ENCODE results near the gene SCO2.

The SCO2 gene

DNA sequence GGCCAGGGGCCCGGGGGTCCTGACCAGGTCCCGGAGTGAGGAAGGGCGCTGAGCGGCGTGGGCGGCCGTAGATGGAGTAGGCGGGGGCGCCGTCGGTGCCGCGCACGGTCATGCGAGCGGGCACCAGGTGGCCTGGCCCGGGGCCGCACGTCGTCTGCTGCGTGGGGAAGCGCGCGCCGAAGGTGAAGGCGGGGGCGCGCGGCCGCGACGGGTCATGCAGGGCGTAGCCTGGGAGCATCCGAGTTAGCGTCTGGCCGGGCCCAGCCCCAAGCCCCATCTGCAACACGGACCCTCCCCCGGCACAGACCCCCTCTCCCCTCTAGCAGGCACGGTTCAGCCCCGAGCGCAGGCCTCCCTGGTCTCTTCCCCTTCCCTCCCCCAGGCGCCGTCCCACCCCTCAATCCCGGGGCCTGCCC is 6.2 kb upstream of the SCO2 start:
- Histone ChIP-seq H3K27ac (ENCODE audit: extremely low read depth, low read depth, low read length) (no peak overlapping the region), H3K9me3 (ENCODE audit: control insufficient read depth, insufficient read depth, low read depth, low read length) (no peaks in the 10 kb centered on the region), H3K4me3 (ENCODE audit: low read depth, low read length) (no peak overlapping the region), H3K36me3 (ENCODE audit: control insufficient read depth in 2 of 2, insufficient read depth in 1 of 2, low read length in 2 of 2) (no peaks in the 10 kb centered on the region), H3K4me1 (ENCODE audit: control insufficient read depth, insufficient read depth, low read length) (no peaks in the 10 kb centered on the region; the same call in 1 of the 2 replicates)
- CTCF ChIA-PET: no interaction called here
- POLR2A ChIA-PET: interaction anchor here (0.7 kb wide), 1 partner anchor 58 kb away, joined by 3 read pairs; no protein-coding TSS in a partner anchor
- TF ChIP-seq ZNF530 (tag by site-specific recombination; IDR thresholded peaks at IDR 0.05; ENCODE audit: low read depth): no peak
- TF ChIP-seq ZNF76 (tag by site-specific recombination; IDR thresholded peaks at IDR 0.05; ENCODE audit: borderline replicate concordance, low read depth): no peak
- no peak for TF ChIP-seq ZNF248 (tag by site-specific recombination; IDR thresholded peaks at IDR 0.05)
- TF ChIP-seq ZSCAN23 (tag by site-specific recombination; IDR thresholded peaks at IDR 0.05): no peak
- no peak for TF ChIP-seq ZNF114 (tag by site-specific recombination; IDR thresholded peaks at IDR 0.05)
- TF ChIP-seq ZFP69B (tag by site-specific recombination; IDR thresholded peaks at IDR 0.05): no peak
- TF ChIP-seq ZNF23 (tag by site-specific recombination; IDR thresholded peaks at IDR 0.05; ENCODE audit: borderline replicate concordance): no peak
- TF ChIP-seq ZNF223 (tag by site-specific recombination; IDR thresholded peaks at IDR 0.05): no peak
- TF ChIP-seq BCL11A (tag by site-specific recombination; IDR thresholded peaks at IDR 0.05; ENCODE audit: low read depth): no peak
- no peak for TF ChIP-seq ZBTB48 (tag by site-specific recombination; IDR thresholded peaks at IDR 0.05)
- TF ChIP-seq ZIC2 (tag by site-specific recombination; IDR thresholded peaks at IDR 0.05): no peak
- TF ChIP-seq ZSCAN18 (tag by site-specific recombination; IDR thresholded peaks at IDR 0.05): no peak
- no peak for TF ChIP-seq OVOL3 (tag by site-specific recombination; IDR thresholded peaks at IDR 0.05)
- TF ChIP-seq GFI1B (tag by site-specific recombination; IDR thresholded peaks at IDR 0.05): no peak
- no peak for TF ChIP-seq ZBTB8A (tag by site-specific recombination; IDR thresholded peaks at IDR 0.05)

DNA sequence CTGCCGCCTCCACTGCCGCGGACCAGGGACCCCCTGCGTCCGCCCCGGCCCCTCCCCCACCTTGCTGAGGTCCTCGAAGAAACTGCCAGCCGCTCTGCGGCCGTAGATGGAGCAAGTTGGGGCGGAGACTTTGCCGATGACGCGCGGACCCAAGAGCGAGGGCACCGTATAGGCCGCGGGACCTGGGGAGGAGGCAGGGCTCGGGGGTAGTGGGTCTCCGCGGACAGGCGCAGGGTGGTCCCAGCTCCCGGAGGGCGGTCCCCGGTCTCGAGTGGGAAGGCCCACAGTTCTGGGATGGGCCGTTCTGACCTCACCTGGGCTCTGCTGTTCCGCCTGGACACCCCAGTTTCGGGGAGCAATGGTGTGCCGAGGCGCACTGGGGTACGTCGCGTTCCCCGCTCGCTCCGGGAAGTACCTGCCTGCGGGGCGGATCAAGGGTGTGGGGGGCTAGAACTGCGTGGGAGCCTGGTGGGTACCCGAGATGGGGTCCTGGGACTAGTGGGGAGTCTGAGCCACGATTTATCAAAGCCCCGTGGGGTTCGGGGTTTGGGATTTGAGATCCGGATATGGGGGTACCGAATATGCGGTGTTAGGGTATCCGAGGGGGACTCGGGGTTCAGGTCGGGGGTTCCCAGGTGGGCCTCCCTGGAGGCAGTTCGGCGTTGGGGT is 5.6 kb upstream of the SCO2 start:
- POLR2A ChIA-PET: no interaction called here
- H3K4me1 ChIP-seq (ENCODE audit: control insufficient read depth, insufficient read depth, low read length): no peaks in the 10 kb centered on the region; the same call in 1 of the 2 replicates
- CTCF ChIA-PET: no interaction called here
- no peaks in the 10 kb centered on the region for H3K9me3 ChIP-seq (ENCODE audit: control insufficient read depth, insufficient read depth, low read depth, low read length)
- TF ChIP-seq ZNF837 (tag by site-specific recombination; IDR thresholded peaks at IDR 0.05): no peak
- TF ChIP-seq ZNF157 (tag by site-specific recombination; IDR thresholded peaks at IDR 0.05): no peak
- TF ChIP-seq, protein P1, sequence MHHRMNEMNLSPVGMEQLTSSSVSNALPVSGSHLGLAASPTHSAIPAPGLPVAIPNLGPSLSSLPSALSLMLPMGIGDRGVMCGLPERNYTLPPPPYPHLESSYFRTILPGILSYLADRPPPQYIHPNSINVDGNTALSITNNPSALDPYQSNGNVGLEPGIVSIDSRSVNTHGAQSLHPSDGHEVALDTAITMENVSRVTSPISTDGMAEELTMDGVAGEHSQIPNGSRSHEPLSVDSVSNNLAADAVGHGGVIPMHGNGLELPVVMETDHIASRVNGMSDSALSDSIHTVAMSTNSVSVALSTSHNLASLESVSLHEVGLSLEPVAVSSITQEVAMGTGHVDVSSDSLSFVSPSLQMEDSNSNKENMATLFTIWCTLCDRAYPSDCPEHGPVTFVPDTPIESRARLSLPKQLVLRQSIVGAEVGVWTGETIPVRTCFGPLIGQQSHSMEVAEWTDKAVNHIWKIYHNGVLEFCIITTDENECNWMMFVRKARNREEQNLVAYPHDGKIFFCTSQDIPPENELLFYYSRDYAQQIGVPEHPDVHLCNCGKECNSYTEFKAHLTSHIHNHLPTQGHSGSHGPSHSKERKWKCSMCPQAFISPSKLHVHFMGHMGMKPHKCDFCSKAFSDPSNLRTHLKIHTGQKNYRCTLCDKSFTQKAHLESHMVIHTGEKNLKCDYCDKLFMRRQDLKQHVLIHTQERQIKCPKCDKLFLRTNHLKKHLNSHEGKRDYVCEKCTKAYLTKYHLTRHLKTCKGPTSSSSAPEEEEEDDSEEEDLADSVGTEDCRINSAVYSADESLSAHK (tag by site-specific recombination; IDR thresholded peaks at IDR 0.05): peak; percentile 64; the same call in 1 of the 2 replicates
- no peak for TF ChIP-seq GLI4 (tag by site-specific recombination; IDR thresholded peaks at IDR 0.05)
- TF ChIP-seq, protein P2, sequence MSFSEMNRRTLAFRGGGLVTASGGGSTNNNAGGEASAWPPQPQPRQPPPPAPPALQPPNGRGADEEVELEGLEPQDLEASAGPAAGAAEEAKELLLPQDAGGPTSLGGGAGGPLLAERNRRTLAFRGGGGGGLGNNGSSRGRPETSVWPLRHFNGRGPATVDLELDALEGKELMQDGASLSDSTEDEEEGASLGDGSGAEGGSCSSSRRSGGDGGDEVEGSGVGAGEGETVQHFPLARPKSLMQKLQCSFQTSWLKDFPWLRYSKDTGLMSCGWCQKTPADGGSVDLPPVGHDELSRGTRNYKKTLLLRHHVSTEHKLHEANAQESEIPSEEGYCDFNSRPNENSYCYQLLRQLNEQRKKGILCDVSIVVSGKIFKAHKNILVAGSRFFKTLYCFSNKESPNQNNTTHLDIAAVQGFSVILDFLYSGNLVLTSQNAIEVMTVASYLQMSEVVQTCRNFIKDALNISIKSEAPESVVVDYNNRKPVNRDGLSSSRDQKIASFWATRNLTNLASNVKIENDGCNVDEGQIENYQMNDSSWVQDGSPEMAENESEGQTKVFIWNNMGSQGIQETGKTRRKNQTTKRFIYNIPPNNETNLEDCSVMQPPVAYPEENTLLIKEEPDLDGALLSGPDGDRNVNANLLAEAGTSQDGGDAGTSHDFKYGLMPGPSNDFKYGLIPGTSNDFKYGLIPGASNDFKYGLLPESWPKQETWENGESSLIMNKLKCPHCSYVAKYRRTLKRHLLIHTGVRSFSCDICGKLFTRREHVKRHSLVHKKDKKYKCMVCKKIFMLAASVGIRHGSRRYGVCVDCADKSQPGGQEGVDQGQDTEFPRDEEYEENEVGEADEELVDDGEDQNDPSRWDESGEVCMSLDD (tag by site-specific recombination; IDR thresholded peaks at IDR 0.05): peak; percentile 78; the same call in 1 of the 2 replicates
- TF ChIP-seq ZNF776 (tag by site-specific recombination; IDR thresholded peaks at IDR 0.05; ENCODE audit: borderline replicate concordance): no peak
- H3K27ac ChIP-seq (ENCODE audit: extremely low read depth, low read depth, low read length): no peak overlapping the region; the same call in 1 of the 2 replicates
- no peaks in the 10 kb centered on the region for H3K36me3 ChIP-seq (ENCODE audit: control insufficient read depth in 2 of 2, insufficient read depth in 1 of 2, low read length in 2 of 2)
- peak overlapping the region; percentile 4; the same call in 1 of the 2 replicates for H3K4me3 ChIP-seq (ENCODE audit: low read depth, low read length)
